HCT116 (cell line): ENCODE measurements around the gene SRGAP3. TPM values are rescaled to one million over a fixed set of nuclear protein-coding genes. Genes with fewer than 3 reads are reported as not detected.

ENCODE experiments used
- ATAC-seq: fragments of 200-7000 bp; cut with Tn5 transposase; 2 replicates; pipeline ENCODE4 v1.9.1; 2020; ENCODE audit warnings: mild to moderate bottlenecking, moderate library complexity
- BruUV-seq: library from RNA; stranded (reverse); fragments of 400-500 nt; replicated peaks from 2 replicates; lab custom pipeline; 2021; lab: Mats Ljungman, UMichigan
- CTCF ChIA-PET: fragments of 300-600 bp; sonication (Branson Sonifier 250); formaldehyde crosslinking; loops from one replicate; lab custom pipeline; 2021; ENCODE audit warnings: antibody characterized with exemption; lab: Charles Lee
- POLR2A ChIA-PET: fragments of 300-600, 350-600 bp; sonication (Branson Sonifier 250); formaldehyde crosslinking; loops from one replicate; lab custom pipeline; 2021; ENCODE audit warnings: antibody characterized with exemption; lab: Charles Lee
- RAD21 ChIA-PET, 2 experiments: fragments of 300-600 bp; sonication (Branson Sonifier 250); formaldehyde crosslinking; loops; one replicate each; lab custom pipeline; 2023; ENCODE audit warnings: low total read pairs in 2 of 2; ENCODE audit not compliant: uncharacterized antibody in 2 of 2, unreplicated experiment in 2 of 2, low non-redundant PET in 1 of 2; lab: Charles Lee
- DNase-seq: peaks from one replicate; pipeline ENCODE4 v3.0.0-alpha.2; 2010; ENCODE audit warnings: low read depth, low spot score
- H2AFZ ChIP-seq: fragments of 200-600 bp; shearing (Covaris generic), sonication (generic); 2 replicates; pipeline ENCODE4 v1.6.1; 2017; ENCODE audit warnings: low read depth, mixed run types, mixed read lengths, antibody characterized with exemption, low read length; ENCODE audit not compliant: poor library complexity, severe bottlenecking
- H3K27ac ChIP-seq: 2 replicates; pipeline ENCODE4 v1.5.1; 2012; ENCODE audit warnings: low read depth, low read length
- H3K27me3 ChIP-seq: fragments of 200-600 bp; sonication (generic); 2 replicates; pipeline ENCODE4 v1.6.1; 2016; ENCODE audit warnings: mixed run types, low read length, mixed read lengths; ENCODE audit not compliant: insufficient read depth
- H3K36me3 ChIP-seq, 2 experiments: fragments of 200-500 bp in 1 of 2; fragments of 200-600 bp in 1 of 2; sonication (Bioruptor generic) in 1 of 2; sonication (generic) in 1 of 2; 2 replicates each; pipeline versions ENCODE4 v1.5.1 to v1.6.1; 2014 to 2016; ENCODE audit warnings: low read length in 2 of 2, inconsistent platforms in 1 of 2, mixed read lengths in 1 of 2, mixed run types in 1 of 2; ENCODE audit not compliant: insufficient read depth in 2 of 2, control insufficient read depth in 1 of 2
- H3K4me1 ChIP-seq, 2 experiments: fragments of 200-600 bp in 1 of 2; sonication (generic) in 1 of 2; 2 replicates each; pipeline versions ENCODE4 v1.5.1 to v1.6.1; 2012 to 2017; ENCODE audit warnings: low read length in 2 of 2, inconsistent platforms in 1 of 2, mild to moderate bottlenecking in 1 of 2, mixed read lengths in 1 of 2, mixed run types in 1 of 2, moderate library complexity in 1 of 2; ENCODE audit not compliant: insufficient read depth in 2 of 2, control insufficient read depth in 1 of 2
- H3K4me2 ChIP-seq: fragments of 200-600 bp; sonication (generic); 2 replicates; pipeline ENCODE4 v1.6.1; 2017; ENCODE audit warnings: mixed run types, low read length, mixed read lengths
- H3K4me3 ChIP-seq, 2 experiments: fragments of 200-600 bp in 1 of 2; sonication (generic) in 1 of 2; replicated peaks in 1 of 2; 2 replicates each; pipeline ENCODE4 v1.5.1; 2011 to 2016; ENCODE audit warnings: low read length in 2 of 2, control low read depth in 1 of 2, low read depth in 1 of 2, mild to moderate bottlenecking in 1 of 2, mixed read lengths in 1 of 2, mixed run types in 1 of 2
- H3K79me2 ChIP-seq: fragments of 200-600 bp; sonication (generic); 2 replicates; pipeline ENCODE4 v1.6.1; 2017; ENCODE audit warnings: mild to moderate bottlenecking, mixed run types, low read length, moderate library complexity, mixed read lengths; ENCODE audit not compliant: insufficient read depth
- H3K9ac ChIP-seq: fragments of 200-600 bp; sonication (generic); 2 replicates; pipeline ENCODE4 v1.6.1; 2016; ENCODE audit warnings: low read length, mixed read lengths
- H3K9me2 ChIP-seq: fragments of 200-600 bp; sonication (generic), shearing (Covaris generic); 2 replicates; pipeline ENCODE4 v1.6.1; 2017; ENCODE audit warnings: mixed run types, mild to moderate bottlenecking, moderate library complexity; ENCODE audit not compliant: insufficient read depth
- H3K9me3 ChIP-seq, 2 experiments: fragments of 200-500 bp in 1 of 2; fragments of 200-600 bp in 1 of 2; sonication (Bioruptor generic) in 1 of 2; sonication (generic) in 1 of 2; 2 replicates each; pipeline ENCODE4 v1.6.1; 2014 to 2017; ENCODE audit warnings: low read length in 2 of 2, mixed read lengths in 2 of 2, inconsistent platforms in 1 of 2, low read depth in 1 of 2, mild to moderate bottlenecking in 1 of 2, mixed run types in 1 of 2, moderate library complexity in 1 of 2; ENCODE audit not compliant: control insufficient read depth in 1 of 2, insufficient read depth in 1 of 2
- H4K20me1 ChIP-seq: fragments of 200-600 bp; sonication (generic), shearing (Covaris generic); 2 replicates; pipeline ENCODE4 v1.6.1; 2017; ENCODE audit warnings: mixed run types, mild to moderate bottlenecking, moderate library complexity; ENCODE audit not compliant: insufficient read depth
- CBX3 ChIP-seq: IDR thresholded peaks from 2 replicates; pipeline ENCODE4 v1.6.1; 2012; ENCODE audit warnings: low read depth
- CEBPB ChIP-seq: IDR thresholded peaks from 2 replicates; pipeline ENCODE4 v1.6.1; 2012; ENCODE audit warnings: low read depth
- CTCF ChIP-seq, 3 experiments: fragments of 200-600 bp in 1 of 3; sonication (generic) in 1 of 3; IDR thresholded peaks in 2 of 3; conservative IDR thresholded peaks in 1 of 3; 2 replicates each; pipeline ENCODE4 v1.5.1; 2012 to 2017; ENCODE audit warnings: low read depth in 2 of 3, low read length in 2 of 3, antibody characterized with exemption in 1 of 3, borderline replicate concordance in 1 of 3, control low read depth in 1 of 3, mild to moderate bottlenecking in 1 of 3, mixed read lengths in 1 of 3, mixed run types in 1 of 3, moderate library complexity in 1 of 3; ENCODE audit not compliant: insufficient read depth in 1 of 3
- ELF1 ChIP-seq: IDR thresholded peaks from 2 replicates; pipeline ENCODE4 v1.6.1; 2012; ENCODE audit warnings: low read depth, borderline replicate concordance
- FOSL1 ChIP-seq: IDR thresholded peaks from 2 replicates; pipeline ENCODE4 v1.6.1; 2012; ENCODE audit warnings: low read depth
- JUND ChIP-seq: IDR thresholded peaks from 2 replicates; pipeline ENCODE4 v1.6.1; 2012
- MAX ChIP-seq: IDR thresholded peaks from 2 replicates; pipeline ENCODE4 v1.6.1; 2012
- POLR2AphosphoS5 ChIP-seq: IDR thresholded peaks from 2 replicates; pipeline ENCODE4 v1.6.1; 2011; ENCODE audit warnings: mild to moderate bottlenecking, low read depth, low read length, moderate library complexity
- REST ChIP-seq: IDR thresholded peaks from 2 replicates; pipeline ENCODE4 v1.6.1; 2012; ENCODE audit warnings: low read depth
- SP1 ChIP-seq: IDR thresholded peaks from 2 replicates; pipeline ENCODE4 v1.6.1; 2012; ENCODE audit warnings: low read depth
- SRF ChIP-seq: IDR thresholded peaks from 2 replicates; pipeline ENCODE4 v1.6.1; 2012; ENCODE audit warnings: low read depth
- TCF7L2 ChIP-seq: IDR thresholded peaks from 2 replicates; pipeline ENCODE4 v1.7.0; 2011; ENCODE audit warnings: borderline replicate concordance, inconsistent platforms; ENCODE audit not compliant: insufficient read depth, insufficient read length; ENCODE audit errors: extremely low read depth
- YY1 ChIP-seq: IDR thresholded peaks from 2 replicates; pipeline ENCODE4 v1.6.1; 2011; ENCODE audit warnings: low read length, low read depth, moderate library complexity, mild to moderate bottlenecking; ENCODE audit not compliant: insufficient replicate concordance; ENCODE audit errors: extremely low read depth
- ZBTB33 ChIP-seq: IDR thresholded peaks from 2 replicates; pipeline ENCODE4 v1.6.1; 2011; ENCODE audit warnings: mild to moderate bottlenecking, low read length, moderate library complexity; ENCODE audit not compliant: insufficient replicate concordance; ENCODE audit errors: extremely low read depth
- ZFX ChIP-seq: fragments of 450-650 bp; IDR thresholded peaks from 2 replicates; pipeline ENCODE4 v1.6.1; 2017
- intact Hi-C: fragments of 100-400 bp; cut with micrococcal nuclease; formaldehyde crosslinking; loops from 2 replicates; pipeline ENCODE4 v1.10.0; 2022
- total RNA-seq: library from RNA; stranded (reverse); gene quantifications from one replicate; pipeline ENCODE4 v1.2.1, GENCODE V29; 2021; ENCODE audit not compliant: unreplicated experiment

The SRGAP3 gene
- total RNA-seq, 1 experiment from 2014 or later = 8.3 TPM

GRCh38 chr3:9231471-9231870, 18.0 kb downstream of the SRGAP3 start:
- no peak overlapping the region for H2AFZ ChIP-seq
- no peak for TF ChIP-seq ELF1
- TF ChIP-seq TCF7L2 = no peak
- no peak for TF ChIP-seq POLR2AphosphoS5
- TF ChIP-seq REST = no peak
- no peak for TF ChIP-seq CEBPB
- TF ChIP-seq SRF = no peak
- TF ChIP-seq YY1 = no peak
- TF ChIP-seq ZBTB33 = no peak
- TF ChIP-seq SP1 = no peak
- no peak for TF ChIP-seq JUND
- no peak for TF ChIP-seq ZFX
- no peak for TF ChIP-seq MAX
- no peak for TF ChIP-seq CTCF (IDR thresholded peaks at IDR 0.05 in 2 of 3, conservative IDR thresholded peaks at IDR 0.05 in 1 of 3; ENCODE audit: borderline replicate concordance in 1 of 3, insufficient read depth in 1 of 3, low read depth in 2 of 3, low read length in 2 of 3)
- no peak for TF ChIP-seq FOSL1
- no peak for TF ChIP-seq CBX3
- TF ChIP-seq, all 23 proteins: peak for 0
- Histone ChIP-seq H3K79me2 (no peaks in the 10 kb centered on the region), H3K27ac (no peak overlapping the region), H3K9ac (no peak overlapping the region), H3K27me3 (no peaks in the 10 kb centered on the region), H4K20me1 (no peaks in the 10 kb centered on the region), H3K36me3 (no peaks in the 10 kb centered on the region), H3K4me3 (no peak overlapping the region), H3K4me1 (no peaks in the 10 kb centered on the region), H3K4me2 (no peak overlapping the region), H3K9me2 (no peaks in the 10 kb centered on the region), H3K9me3 (no peaks in the 10 kb centered on the region)
- ATAC-seq = no peak
- no peak for DNase-seq
- ChIA-PET RAD21 (no interaction called here), CTCF (no interaction called here), POLR2A (no interaction called here)
- intact Hi-C loops = no loop called here
- no TSS peak for BruUV-seq
